HuH-7 (cell line): Measurements from ENCODE around the gene IER5.

Source experiments
- DNase-seq: peaks from one replicate; pipeline ENCODE4 v3.0.0; 2011; ENCODE audit warnings: low spot score

The IER5 gene

GRCh38 chr1:181135437-181135731, 46.9 kb downstream of the IER5 start:
- DNase-seq, result peak; percentile 50

- DNase-seq, result no peak
Measured at GRCh38 chr1:181135815-181136737, 47.6 kb downstream of the IER5 start.

GRCh38 chr1:181136738-181137122, 48.2 kb downstream of the IER5 start:
- no peak for DNase-seq

- no peak for DNase-seq
Measured at GRCh38 chr1:181137217-181137743, 48.8 kb downstream of the IER5 start.

- no peak for DNase-seq
Measured at GRCh38 chr1:181139631-181140061, 51.1 kb downstream of the IER5 start.

GRCh38 chr1:181140398-181140797, 51.9 kb downstream of the IER5 start:
- no peak for DNase-seq

GRCh38 chr1:181140891-181141290, 52.4 kb downstream of the IER5 start:
- DNase-seq, result no peak

- no peak for DNase-seq
Measured at GRCh38 chr1:181141431-181141910, 53.0 kb downstream of the IER5 start.
